ENCODE measurements around the gene DCLK2.

Gene DCLK2

DNA sequence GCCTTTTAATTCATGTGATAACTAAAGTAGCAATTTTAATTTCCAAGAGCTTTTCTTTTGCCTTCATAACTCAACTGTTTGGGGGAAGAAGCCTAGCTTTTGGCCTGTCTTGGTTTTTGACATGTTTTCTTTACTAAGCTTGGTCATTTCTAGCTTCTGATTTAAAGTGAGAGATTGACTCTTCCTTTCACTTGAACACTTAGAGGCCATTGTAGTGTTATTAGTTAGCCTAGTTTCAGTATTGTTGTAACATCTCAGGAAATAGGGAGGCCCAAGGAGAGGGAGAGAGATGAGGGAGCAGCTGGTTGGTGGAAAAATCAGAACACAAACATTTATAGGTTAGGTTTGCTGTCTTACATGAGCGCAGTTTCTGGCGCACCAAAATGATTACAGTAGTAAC is 44.8 kb downstream of the DCLK2 start:
- H3K4me1 ChIP-seq (ENCODE audit: insufficient read depth, low read length, severe bottlenecking) = peaks cover 6% of the 10 kb centered on the region
- no peaks in the 10 kb centered on the region for H3K9me2 ChIP-seq (ENCODE audit: low read depth, low read length)
- no peak overlapping the region for H3K27ac ChIP-seq (ENCODE audit: low read depth, low read length, poor library complexity, severe bottlenecking)
- no peak overlapping the region for H3K4me3 ChIP-seq (ENCODE audit: low read depth, low read length, poor library complexity, severe bottlenecking)
- H3F3A ChIP-seq (ENCODE audit: insufficient read depth, low read length) = no peaks in the 10 kb centered on the region
- H4K20me1 ChIP-seq (ENCODE audit: insufficient read depth, low read length) = no peaks in the 10 kb centered on the region
- no peak overlapping the region for H3K4me2 ChIP-seq (ENCODE audit: low read length)
- H3K79me2 ChIP-seq (ENCODE audit: insufficient read depth, low read length) = no peaks in the 10 kb centered on the region
- no peaks in the 10 kb centered on the region for H3K9me3 ChIP-seq (ENCODE audit: low read length)
- H3K27me3 ChIP-seq (ENCODE audit: insufficient read depth, low read length) = no peaks in the 10 kb centered on the region
- H3K36me3 ChIP-seq (ENCODE audit: insufficient read depth, low read length) = no peaks in the 10 kb centered on the region
- no peak overlapping the region for H2AFZ ChIP-seq (ENCODE audit: low read length)
- TF ChIP-seq, protein P1, sequence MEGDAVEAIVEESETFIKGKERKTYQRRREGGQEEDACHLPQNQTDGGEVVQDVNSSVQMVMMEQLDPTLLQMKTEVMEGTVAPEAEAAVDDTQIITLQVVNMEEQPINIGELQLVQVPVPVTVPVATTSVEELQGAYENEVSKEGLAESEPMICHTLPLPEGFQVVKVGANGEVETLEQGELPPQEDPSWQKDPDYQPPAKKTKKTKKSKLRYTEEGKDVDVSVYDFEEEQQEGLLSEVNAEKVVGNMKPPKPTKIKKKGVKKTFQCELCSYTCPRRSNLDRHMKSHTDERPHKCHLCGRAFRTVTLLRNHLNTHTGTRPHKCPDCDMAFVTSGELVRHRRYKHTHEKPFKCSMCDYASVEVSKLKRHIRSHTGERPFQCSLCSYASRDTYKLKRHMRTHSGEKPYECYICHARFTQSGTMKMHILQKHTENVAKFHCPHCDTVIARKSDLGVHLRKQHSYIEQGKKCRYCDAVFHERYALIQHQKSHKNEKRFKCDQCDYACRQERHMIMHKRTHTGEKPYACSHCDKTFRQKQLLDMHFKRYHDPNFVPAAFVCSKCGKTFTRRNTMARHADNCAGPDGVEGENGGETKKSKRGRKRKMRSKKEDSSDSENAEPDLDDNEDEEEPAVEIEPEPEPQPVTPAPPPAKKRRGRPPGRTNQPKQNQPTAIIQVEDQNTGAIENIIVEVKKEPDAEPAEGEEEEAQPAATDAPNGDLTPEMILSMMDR (IDR thresholded peaks at IDR 0.05; ENCODE audit: low read length) = no peak
- no peak for TF ChIP-seq EZH2 (IDR thresholded peaks at IDR 0.05; ENCODE audit: borderline replicate concordance, low read length)
- H3K9ac ChIP-seq (ENCODE audit: low read length) = no peak overlapping the region

DNA sequence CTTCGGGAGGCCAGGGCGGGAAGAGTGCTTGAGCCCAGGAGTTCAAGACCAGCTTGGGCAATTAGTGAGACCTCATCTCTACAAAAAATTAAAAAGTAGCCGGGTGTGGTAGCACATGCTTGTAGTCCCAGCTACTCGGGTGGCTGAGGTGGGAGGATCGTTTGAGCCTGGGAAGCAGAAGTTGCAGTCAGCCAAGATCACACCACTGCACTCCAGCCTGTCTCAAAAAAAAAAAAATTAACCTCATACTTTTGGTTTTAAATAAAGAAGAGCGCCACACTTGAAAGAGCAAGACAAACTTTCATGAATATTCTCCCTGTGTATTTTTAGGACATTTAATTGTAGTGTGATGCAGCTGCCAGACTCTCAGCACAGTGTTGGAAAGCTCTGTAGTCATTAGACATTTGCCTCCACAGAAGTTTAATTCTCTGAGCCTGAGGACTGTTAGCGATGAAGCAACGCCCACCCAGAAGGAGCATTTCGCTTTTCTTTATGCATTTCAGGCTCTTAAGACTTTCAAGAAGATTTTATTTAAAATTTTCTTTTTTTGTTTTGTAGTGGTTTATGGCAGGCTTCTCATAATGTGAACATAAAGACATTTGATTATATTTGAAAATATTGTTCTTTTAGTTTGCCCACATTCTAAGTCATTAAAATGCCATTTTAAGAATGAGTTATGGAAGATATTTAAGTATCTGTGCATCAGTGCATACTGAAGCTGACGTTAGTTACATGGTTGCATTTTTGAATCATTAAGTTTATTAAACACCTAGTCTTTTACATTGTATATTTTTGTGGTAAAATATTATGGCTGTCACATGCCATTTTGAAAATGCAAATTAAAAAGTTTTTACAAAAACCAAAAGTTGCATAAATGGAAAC is 45.8 kb downstream of the DCLK2 start:
- H3F3A ChIP-seq (ENCODE audit: insufficient read depth, low read length) = no peaks in the 10 kb centered on the region
- no peaks in the 10 kb centered on the region for H3K9me3 ChIP-seq (ENCODE audit: low read length)
- no peak overlapping the region for H2AFZ ChIP-seq (ENCODE audit: low read length)
- no peak overlapping the region for H3K4me3 ChIP-seq (ENCODE audit: low read depth, low read length, poor library complexity, severe bottlenecking)
- TF ChIP-seq EZH2 (IDR thresholded peaks at IDR 0.05; ENCODE audit: borderline replicate concordance, low read length) = no peak
- TF ChIP-seq, protein P1 (IDR thresholded peaks at IDR 0.05; ENCODE audit: low read length) = no peak
- no peak overlapping the region for H3K4me2 ChIP-seq (ENCODE audit: low read length)
- no peak overlapping the region for H3K9ac ChIP-seq (ENCODE audit: low read length)
- no peaks in the 10 kb centered on the region for H3K9me2 ChIP-seq (ENCODE audit: low read depth, low read length)
- H3K27me3 ChIP-seq (ENCODE audit: insufficient read depth, low read length) = no peaks in the 10 kb centered on the region
- H3K27ac ChIP-seq (ENCODE audit: low read depth, low read length, poor library complexity, severe bottlenecking) = no peak overlapping the region
- no peaks in the 10 kb centered on the region for H4K20me1 ChIP-seq (ENCODE audit: insufficient read depth, low read length)
- H3K36me3 ChIP-seq (ENCODE audit: insufficient read depth, low read length) = no peaks in the 10 kb centered on the region
- no peaks in the 10 kb centered on the region for H3K79me2 ChIP-seq (ENCODE audit: insufficient read depth, low read length)
- H3K4me1 ChIP-seq (ENCODE audit: insufficient read depth, low read length, severe bottlenecking) = peaks cover 6% of the 10 kb centered on the region

DNA sequence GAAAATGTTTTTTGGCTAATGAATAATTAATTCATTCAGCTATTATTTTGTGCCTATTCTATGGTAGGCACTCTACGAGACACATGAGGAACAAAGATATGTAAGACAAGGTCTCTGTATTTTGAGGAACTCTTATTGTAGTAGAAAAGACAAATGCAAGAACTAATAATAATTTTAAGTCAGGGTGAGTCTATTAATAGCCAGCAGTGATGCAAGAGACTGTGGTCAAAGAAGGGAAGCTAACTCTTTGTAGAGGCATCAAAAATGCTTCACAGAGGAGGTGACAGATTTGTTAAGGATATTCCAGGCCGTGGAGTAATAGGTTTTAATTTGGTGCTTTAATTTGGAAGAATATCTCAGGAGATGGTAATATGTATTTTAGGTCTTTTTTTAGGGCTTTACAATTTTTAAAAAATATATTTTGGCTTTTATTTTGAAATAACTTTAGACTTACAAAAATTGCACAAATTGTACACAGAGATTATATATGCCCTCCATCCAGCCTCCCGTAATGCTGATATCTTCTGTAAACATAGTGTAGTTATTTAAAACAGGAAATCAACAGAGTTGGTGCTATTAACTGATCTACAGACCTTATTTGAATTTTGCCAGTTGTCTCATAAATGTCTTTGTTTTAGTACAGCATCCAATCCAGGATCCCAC is 48.1 kb downstream of the DCLK2 start:
- Histone ChIP-seq H3K27ac (ENCODE audit: low read depth, low read length, poor library complexity, severe bottlenecking) (no peak overlapping the region), H3K4me3 (ENCODE audit: low read depth, low read length, poor library complexity, severe bottlenecking) (no peak overlapping the region), H3K36me3 (ENCODE audit: insufficient read depth, low read length) (no peaks in the 10 kb centered on the region), H3K9ac (ENCODE audit: low read length) (no peak overlapping the region), H3K4me2 (ENCODE audit: low read length) (no peak overlapping the region), H2AFZ (ENCODE audit: low read length) (no peak overlapping the region), H3F3A (ENCODE audit: insufficient read depth, low read length) (no peaks in the 10 kb centered on the region), H3K9me3 (ENCODE audit: low read length) (no peaks in the 10 kb centered on the region), H3K9me2 (ENCODE audit: low read depth, low read length) (no peaks in the 10 kb centered on the region), H3K79me2 (ENCODE audit: insufficient read depth, low read length) (no peaks in the 10 kb centered on the region), H3K4me1 (ENCODE audit: insufficient read depth, low read length, severe bottlenecking) (peaks cover 6% of the 10 kb centered on the region), H4K20me1 (ENCODE audit: insufficient read depth, low read length) (no peaks in the 10 kb centered on the region), H3K27me3 (ENCODE audit: insufficient read depth, low read length) (no peaks in the 10 kb centered on the region)
- no peak for TF ChIP-seq EZH2 (IDR thresholded peaks at IDR 0.05; ENCODE audit: borderline replicate concordance, low read length)
- TF ChIP-seq, protein P1 (IDR thresholded peaks at IDR 0.05; ENCODE audit: low read length) = no peak

Data from OCI-LY1 (cell line).